GM21825 (cell line): ENCODE results near the gene MYOF.
A peak's percentile ranks its signal among the peaks of the same experiment; 100 is the strongest.

ENCODE experiments used
- ATAC-seq: cut with Tn5 transposase; IDR thresholded peaks from one replicate; pipeline ENCODE4 v1.9.1; 2021; ENCODE audit warnings: mild to moderate bottlenecking, moderate library complexity; ENCODE audit not compliant: unreplicated experiment

MYOF gene, protein sequence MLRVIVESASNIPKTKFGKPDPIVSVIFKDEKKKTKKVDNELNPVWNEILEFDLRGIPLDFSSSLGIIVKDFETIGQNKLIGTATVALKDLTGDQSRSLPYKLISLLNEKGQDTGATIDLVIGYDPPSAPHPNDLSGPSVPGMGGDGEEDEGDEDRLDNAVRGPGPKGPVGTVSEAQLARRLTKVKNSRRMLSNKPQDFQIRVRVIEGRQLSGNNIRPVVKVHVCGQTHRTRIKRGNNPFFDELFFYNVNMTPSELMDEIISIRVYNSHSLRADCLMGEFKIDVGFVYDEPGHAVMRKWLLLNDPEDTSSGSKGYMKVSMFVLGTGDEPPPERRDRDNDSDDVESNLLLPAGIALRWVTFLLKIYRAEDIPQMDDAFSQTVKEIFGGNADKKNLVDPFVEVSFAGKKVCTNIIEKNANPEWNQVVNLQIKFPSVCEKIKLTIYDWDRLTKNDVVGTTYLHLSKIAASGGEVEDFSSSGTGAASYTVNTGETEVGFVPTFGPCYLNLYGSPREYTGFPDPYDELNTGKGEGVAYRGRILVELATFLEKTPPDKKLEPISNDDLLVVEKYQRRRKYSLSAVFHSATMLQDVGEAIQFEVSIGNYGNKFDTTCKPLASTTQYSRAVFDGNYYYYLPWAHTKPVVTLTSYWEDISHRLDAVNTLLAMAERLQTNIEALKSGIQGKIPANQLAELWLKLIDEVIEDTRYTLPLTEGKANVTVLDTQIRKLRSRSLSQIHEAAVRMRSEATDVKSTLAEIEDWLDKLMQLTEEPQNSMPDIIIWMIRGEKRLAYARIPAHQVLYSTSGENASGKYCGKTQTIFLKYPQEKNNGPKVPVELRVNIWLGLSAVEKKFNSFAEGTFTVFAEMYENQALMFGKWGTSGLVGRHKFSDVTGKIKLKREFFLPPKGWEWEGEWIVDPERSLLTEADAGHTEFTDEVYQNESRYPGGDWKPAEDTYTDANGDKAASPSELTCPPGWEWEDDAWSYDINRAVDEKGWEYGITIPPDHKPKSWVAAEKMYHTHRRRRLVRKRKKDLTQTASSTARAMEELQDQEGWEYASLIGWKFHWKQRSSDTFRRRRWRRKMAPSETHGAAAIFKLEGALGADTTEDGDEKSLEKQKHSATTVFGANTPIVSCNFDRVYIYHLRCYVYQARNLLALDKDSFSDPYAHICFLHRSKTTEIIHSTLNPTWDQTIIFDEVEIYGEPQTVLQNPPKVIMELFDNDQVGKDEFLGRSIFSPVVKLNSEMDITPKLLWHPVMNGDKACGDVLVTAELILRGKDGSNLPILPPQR (N-terminal part only)

DNA sequence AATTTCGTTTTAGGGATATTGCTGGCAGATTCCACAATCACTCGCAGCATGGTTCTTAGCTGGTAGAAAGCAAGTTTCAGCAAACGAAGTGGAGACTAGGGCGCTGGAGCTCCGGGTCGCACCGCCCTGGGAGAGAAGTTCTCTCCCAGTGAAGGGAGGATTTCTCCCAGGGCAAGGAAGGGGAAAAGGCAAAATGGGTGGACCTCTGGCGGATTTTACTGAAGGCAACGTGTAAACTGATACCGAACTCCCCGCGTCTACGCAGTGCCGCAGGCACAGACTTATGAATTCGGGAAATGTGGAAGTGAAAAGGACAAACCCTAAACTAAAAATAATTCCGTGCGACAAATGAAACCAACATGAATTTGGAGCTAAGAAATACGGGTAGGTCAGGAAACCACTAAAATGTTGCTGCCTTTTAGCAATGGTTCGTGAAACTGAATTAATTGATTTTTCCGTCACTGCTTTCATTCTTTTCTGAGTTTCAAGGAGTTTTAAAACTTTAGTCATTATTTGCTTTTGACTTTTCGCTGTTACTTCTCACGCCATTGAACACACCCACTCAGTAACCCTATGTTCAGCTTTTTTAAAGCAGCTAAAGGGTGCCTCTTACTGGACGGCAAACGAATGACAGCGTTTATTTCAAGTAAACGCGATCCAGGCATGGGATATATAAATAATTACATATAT, at the start of gene MYOF:
MYOF (minus strand) TSS at position 190 of the 690 bp plus-strand sequence; CDS start at position 50, 140 bp downstream.
- ATAC-seq, result peak; percentile 73

DNA sequence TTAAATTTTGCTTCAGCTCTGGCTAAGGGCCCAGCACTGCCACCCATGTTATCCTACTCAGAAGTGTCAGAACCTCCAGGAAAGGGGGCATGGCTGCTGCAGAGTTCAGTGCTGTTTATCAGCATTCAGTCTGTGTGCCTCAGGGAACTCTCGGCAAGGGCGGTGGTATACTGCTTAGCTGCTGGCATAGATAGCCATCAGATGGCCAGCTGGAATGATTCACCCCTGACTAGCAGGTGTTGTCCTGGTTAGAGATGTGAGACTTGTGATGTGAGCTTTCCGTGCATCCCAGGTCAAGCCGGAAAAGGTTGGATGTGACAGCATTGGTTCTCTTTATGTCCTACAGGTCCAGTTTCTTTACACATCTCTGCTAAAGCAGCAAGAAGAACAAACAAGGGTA, 36.4 kb upstream of the MYOF start:
- ATAC-seq, result no peak

DNA sequence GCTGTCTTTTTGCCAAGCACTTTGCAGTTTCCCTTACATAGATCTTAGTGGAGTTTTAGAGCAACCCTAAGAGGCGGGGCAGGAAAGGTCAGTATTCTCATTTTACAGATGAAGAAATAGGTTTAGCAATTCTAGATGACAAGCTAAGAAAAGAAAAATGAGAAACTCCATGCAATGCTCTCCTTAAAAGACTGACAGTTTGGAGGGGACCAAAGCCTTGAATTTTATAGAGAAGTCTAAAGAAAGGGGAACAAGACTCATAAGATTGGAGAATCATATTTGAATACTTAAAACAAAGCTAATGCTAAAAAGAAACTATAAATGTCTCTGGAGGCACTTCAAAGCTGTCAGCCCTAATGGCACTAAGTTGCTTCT, 33.9 kb upstream of the MYOF start:
- ATAC-seq, result no peak

DNA sequence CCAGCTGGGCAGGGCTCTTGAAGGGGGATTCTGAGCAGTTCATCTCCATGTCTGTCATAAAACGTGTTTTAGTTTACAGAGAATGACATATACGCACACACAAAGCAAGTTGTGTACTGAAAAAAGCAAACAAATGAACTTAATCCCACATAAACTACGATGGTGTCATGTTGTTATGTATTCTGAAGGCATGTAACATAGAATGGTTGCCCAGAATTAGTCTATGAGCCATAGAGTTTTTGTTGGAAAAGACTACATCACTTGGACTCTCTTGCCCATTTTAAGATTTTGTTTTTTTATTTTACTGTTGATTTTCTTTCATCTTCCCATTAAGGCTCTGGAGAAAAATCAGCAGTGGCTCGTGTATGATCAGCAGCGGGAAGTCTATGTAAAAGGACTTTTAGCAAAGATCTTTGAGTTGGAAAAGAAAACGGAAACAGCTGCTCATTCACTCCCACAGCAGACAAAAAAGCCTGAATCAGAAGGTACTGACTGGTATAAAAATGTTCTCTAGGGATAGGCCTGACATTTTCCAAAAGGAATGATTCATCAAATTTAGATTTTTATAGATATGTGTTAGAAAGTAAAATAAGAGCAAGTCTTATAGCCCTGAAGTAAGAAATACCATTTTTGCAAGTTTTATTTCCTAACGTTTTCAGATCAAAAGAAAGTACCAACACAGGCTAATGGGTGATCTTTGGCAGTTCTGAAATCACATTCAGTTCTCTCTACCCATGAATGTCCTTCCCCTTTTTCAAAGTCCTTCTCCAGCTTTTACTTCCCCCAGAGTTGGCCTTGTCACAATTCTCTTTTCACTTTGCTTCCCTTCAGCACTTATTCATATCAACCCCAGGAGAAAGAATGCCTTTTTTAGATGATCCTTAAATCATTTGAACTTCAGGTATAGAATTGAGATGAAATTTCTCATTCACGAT, 33.2 kb upstream of the MYOF start:
- no peak for ATAC-seq

DNA sequence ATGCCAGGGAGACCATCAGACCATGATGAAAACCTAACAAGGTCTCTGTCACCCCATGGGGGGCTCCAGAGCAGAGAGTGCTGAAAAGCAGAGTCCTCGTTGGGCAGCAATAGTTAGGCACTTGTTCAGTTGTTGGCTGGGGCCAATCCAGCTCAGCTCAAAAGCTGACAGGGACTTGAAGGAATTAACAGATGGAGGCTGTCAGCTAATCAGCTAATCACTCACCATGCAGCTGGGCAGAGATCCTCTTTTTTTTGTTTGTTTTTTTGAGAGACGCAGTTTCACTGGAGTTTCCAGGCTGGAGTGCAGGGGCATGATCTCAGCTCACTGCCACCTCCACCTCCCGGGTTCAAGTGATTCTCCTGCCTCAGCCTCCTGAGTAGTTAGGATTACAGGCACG, 32.4 kb upstream of the MYOF start:
- no peak for ATAC-seq

DNA sequence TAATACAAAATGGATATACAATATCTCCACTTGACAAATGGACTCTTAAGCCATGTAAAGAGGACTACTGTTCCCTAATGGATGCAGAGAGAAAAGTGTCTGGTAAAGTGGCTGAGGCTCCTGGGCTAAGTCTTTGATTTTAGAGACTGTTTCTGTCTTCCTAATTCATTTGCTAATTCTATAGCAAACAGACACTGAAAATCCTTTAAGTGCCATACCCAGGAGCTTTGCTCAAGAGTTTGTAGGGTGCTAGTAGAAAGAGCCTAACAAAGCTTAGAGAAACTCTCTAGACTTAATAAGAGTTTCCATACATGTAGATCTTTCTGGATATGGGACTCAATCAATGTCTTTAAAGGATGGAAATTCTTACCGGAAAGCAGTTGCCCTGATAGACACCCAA, 31.0 kb upstream of the MYOF start:
- no peak for ATAC-seq

DNA sequence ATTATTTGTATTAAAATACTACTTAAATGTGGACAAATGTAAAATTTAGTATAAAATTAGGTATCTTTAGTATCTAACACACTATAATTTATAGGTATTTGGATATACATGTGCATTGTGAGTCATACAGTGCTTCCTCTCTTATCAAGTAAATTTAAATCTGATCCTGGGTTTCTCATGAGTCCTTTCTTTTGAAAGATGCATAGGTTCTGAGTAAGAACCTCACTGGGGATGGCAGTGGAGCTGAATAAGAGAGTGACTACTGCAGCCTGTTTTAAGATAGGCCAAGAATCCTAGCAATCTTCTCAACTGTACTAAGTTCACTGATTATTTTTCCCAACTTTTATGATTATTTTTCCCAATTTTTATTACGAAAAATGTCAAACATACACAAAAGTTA, 30.4 kb upstream of the MYOF start:
- no peak for ATAC-seq

DNA sequence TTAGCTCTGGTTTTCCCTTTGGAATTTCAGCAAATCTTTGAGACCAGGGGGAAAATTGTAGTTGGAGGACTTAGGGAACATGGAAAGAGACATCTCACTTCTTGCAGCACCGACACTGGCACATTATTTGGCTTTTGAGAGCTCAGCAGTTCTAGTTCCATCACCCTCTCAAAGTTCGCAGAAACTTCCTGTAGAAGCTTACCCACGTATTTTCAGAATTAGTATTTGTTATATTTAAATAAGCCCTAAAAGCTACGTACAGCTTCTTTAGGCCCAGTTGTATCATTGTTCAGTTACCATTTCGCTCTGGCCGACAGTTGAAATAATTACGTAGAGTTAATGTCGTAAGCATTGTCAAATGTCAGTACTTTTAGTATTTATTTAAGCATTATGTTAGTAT, 27.7 kb upstream of the MYOF start:
- no peak for ATAC-seq

DNA sequence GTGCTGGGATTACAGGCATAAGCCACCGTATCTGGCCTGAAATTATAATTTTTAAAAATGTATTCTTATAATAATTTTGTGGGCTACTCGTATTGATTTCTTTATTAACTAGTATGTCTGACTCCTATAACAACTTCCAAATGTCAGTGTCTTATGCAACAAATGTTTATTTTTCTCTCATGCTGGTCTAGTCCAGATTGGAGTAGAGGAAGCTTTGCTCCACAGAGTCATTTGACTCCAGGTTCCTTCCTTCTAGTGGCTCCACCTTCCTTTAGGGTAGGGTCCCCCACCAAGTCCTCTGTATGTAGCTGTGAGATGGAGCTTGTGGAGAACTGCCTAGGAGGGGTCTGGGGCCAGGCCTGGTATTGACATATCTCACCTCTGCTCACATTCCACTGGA, 22.9 kb upstream of the MYOF start:
- no peak for ATAC-seq

DNA sequence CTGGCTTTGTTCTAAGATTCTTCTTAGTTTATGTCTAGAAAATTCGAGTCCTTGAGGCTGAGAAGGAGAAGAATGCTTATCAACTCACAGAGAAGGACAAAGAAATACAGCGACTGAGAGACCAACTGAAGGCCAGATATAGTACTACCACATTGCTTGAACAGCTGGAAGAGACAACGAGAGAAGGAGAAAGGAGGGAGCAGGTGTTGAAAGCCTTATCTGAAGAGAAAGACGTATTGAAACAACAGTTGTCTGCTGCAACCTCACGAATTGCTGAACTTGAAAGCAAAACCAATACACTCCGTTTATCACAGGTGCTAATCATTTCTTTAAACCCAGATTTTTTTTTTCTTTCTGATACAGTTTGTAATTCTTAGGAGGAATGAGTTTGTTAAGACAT, 20.9 kb upstream of the MYOF start:
- peak; percentile 53 for ATAC-seq

DNA sequence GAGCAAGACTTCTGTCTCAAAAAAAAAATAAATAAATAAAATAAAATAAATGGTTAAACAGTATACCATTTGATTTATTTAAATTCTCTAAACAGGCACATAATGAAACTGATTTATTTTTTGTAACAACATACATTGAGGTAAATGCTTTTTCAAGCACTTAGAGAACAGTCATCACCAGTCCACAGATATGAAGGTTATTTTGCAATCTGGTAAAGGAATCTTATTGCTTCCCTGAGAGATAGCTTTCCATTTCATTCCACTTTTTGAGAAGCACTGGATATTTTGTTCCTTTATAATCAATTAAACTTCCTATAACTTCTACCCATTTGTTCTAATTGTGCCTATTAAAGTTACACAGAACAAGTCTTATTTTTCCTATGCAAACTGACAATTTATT, 19.5 kb upstream of the MYOF start:
- no peak for ATAC-seq

DNA sequence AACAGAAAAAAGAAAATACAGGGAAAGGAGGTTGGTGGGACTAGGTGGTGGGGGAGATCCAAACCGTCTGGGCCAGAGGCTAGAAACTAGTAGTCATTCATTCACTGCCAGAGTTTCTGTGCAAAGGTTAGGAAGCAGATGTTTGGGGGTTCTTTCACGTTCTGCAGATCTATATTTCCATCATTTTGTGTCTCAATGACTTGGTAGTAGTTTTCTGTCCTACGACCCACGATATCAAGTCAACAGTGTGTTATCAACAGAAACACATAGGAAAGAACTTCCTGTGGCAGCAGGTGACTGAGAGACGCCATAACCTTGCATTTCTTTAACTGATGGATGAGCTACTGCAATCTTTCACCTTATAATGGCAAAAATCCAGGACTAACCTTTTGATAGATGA, 16.0 kb upstream of the MYOF start:
- ATAC-seq, result no peak

DNA sequence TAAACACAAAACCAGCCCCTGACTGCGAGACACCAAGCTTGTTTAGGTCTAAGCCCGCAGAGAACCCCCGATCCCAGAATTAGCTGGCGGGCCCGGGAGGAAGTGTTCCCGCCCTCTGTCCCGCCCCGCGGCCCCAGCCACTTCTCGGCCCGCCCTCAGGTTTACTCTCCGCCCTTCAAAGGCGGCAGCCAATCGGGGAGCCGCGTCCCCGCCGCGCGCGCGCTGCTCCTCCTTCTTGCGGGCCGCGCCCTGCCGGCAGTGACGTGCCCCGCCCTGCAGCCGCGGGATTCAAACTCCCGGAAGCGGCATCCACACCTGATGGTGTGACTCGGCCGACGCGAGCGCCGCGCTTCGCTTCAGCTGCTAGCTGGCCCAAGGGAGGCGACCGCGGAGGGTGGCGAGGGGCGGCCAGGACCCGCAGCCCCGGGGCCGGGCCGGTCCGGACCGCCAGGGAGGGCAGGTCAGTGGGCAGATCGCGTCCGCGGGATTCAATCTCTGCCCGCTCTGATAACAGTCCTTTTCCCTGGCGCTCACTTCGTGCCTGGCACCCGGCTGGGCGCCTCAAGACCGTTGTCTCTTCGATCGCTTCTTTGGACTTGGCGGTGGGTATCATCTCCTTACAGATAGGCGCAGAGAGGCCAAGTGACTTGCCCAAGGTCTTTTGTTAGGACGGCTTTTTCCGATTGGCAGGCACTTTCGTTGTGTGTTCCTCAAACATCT, 14.3 kb upstream of the MYOF start, which contains the start of gene CEP55:
CEP55 (plus strand) TSS at position 291 of the 720 bp plus-strand sequence. CDS start 3,440 bp downstream, outside the sequence.
- ATAC-seq, result peak; percentile 98

DNA sequence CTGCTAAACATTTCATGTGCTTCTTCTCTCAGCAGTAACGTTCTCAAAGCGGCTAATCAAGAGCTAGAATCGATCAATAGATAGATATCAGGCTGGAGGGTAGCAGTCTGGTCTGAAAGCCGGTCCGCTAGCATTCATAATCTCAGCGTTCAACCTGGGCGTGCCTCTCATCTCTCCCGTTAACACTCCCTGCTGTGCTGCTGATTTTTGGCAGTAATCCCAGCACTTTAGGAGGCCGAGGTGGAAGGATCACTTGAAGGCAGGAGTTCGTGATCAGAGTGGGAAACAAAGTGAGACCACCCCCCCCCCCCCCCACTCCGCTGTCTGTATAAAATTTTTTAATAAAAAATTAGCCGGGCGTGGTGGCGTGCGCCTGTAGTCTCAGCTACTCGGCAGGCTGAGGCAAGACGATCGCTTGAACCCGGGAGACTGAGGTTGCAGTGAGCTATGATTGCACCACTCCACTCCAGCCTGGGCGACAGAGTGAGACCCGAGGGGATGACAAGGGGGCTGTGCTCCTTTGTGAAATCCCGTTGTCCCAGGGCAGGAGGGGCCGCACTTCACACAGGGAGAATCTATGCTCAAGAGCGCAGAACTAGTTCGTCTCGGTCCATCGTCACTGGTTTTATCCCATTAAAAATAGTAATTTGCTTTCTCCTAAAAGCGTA, 13.7 kb upstream of the MYOF start:
- peak; percentile 13 for ATAC-seq

DNA sequence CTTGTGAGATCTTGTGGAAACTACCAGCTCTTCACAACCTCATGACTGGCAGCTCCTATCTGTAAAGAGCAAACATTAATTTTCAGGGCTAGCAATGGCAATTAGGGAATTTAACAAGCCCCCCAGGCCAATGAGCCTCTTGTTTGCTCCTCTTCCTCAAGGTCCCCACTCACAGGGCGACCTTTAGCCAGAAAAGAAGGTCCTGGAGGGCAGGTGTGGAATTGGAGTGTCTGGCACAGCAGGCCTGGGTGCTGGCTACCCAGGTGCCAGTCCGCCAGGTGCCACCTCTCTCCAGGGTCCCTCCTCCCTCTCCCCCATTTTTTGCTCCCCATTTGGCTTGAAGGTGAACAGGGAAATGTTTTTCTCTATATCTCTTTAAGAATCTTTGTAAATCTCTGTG, 12.4 kb upstream of the MYOF start:
- no peak for ATAC-seq

DNA sequence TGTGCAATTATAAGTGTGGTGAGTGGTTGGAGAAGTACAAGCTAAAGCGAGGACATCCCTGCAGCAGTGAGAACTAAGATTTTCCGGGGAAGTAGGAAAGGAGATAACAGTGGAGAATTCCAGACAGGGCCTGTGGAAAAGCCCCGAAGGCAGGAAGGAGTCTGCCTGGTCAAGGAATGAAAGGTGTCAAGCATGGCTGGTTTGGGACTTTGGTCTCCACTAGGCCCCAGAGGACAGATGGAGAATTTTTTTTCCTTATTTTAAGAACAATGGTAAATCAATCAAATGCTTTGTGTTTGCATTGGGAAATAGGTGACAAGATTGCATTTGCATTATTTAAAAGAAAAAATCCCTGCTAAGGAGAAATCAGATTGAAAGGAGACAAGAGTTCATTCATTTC, 11.0 kb upstream of the MYOF start:
- ATAC-seq, result no peak

DNA sequence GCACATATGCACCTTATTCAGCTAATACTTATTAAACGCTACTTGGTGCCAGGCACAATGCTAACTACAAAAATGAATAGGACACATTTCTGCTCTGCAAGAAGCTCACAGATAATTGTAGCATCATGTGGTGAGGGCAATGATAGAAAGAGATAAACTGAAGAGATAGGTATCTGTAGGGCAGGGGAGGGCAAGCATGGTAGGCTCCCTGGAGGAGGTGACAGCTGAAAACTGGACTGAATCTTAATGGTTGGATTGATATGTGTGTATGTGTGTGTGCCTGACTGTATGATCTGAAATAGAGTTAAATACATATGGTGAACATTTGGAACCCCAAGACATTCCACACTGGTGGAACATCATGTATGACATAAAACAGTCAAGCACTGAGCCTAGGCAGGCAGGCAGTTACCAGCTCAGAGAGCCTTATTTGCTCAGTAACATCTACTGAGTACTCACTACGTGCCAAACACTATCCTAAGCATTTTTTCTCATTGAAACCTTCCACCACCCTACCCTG, 9.5 kb upstream of the MYOF start:
- ATAC-seq, result no peak

DNA sequence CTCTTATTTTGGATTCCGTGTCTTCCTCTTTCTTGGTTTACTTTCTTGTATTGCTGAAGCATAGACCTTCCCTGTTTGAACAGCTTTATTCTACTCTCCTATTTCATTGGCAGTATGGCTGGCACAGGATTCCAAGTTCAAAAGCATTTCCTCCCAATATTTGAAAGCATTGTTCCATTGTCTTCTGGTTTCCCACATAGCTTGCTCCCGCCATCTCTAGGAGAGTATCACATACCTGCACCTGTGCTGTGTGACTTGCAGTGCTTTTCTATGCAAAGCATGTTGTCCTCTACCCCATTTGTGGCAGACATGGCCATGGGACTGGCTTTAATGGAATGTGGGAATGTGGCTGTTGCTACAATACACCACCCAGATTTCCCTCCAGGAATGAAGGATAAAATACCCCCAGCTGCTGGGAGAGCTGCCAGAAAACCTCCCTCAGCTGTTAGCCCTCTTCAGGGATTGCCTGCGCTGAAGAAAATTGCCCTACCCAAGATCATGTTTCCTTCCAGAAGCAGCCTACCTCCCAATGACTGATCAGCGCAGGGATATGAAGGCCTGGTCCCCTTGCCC, 6.9 kb upstream of the MYOF start:
- ATAC-seq, result no peak
